GM21526 (cell line): Measurements from ENCODE around the gene TBC1D22A.
"Not testable (repeated sequence)": the region's sequence is repeated elsewhere in the genome, so short reads cannot be mapped to it uniquely, and the experiment has no call there.

Source experiments
- ATAC-seq: cut with Tn5 transposase; IDR thresholded peaks from one replicate; pipeline ENCODE4 v1.9.1; 2021; ENCODE audit warnings: moderate library complexity; ENCODE audit not compliant: unreplicated experiment, low FRiP score

The TBC1D22A gene

DNA sequence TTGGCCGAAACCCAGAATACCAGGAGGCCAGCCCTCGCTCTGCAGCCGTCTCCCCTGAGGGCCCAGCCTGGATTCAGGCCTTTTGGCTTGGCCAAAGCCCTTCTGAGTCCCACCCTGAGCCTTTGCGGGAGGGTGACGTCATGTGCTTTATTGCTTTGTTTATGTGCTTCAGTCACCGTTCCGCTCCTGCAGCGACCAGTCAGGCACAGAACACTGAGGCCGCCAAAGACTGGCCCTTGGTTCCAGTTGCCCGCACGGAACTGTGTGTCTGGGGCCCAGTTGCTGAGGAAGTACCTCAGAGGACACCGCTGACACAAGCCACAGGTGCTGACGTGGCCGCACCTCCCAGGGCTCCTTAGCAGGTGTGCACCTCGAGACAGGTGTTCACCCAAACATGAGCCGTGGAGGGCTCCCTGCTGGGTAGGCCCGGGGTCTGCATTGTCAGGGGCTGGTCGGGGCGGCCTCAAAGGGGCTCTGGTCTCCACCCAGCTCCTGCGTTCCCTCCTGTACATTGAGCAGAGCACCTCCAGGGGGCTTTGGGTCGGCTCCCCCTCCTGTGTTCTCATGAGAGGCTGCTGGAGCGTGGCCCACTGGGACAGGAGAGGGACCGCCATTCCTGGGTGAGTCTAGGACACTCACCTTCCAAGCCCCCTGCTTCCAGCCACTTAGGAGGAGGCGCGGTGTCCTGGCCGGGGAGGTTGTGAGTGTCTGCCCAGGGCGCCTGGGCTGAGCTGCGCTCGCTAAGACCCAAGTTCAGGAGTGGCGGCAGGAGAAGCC is 376.8 kb downstream of the TBC1D22A start:
- no peak for ATAC-seq

GRCh38 chr22:47139790-47140119 is 377.3 kb downstream of the TBC1D22A start:
- no peak for ATAC-seq

DNA sequence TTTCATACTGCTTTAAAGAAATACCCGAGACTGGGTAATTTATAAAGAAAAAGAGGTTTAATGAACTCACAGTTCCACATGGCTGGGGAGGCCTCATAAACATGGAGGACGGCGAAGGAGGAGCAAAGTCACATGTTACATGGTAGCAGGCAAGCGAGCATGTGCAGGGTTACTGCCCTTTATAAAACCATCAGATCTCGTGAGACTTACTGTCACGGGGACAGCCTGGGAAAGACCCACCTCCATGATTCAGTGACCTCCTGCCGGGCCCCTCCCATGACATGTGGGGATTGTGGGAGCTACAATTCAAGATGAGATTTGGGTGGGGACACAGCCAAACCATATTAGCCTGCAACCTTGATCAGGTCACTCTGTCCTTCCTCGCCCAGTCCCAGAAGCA is 378.5 kb downstream of the TBC1D22A start:
- ATAC-seq: not testable (repeated sequence)

DNA sequence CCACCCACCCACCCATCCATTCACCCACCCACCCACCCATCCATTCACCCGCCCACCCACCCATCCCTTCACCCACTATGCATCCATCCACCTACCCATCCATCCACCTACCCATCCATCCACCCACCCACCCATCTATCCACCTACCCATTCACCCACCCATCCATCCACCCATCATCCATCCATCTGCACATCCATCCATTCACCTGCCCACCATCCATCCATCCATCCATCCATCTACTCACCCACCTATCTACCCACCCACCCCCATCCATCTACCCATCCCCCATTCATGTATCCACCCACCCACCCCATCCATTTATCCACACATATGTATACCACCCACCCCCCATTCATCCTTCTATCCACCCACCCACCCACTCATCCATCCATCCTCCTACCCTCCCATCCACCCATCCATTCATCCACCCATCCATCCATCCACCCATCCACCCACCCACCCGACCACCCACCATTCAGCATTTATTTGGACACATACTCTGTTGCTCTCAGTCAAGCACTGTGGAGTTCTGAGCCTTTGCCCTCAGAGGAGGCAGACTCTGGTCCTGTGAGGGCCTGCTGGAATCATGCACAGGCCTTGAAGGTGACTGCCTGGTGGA is 380.1 kb downstream of the TBC1D22A start:
- no peak for ATAC-seq

GRCh38 chr22:47143249-47143938 is 380.9 kb downstream of the TBC1D22A start:
- ATAC-seq: no peak

DNA sequence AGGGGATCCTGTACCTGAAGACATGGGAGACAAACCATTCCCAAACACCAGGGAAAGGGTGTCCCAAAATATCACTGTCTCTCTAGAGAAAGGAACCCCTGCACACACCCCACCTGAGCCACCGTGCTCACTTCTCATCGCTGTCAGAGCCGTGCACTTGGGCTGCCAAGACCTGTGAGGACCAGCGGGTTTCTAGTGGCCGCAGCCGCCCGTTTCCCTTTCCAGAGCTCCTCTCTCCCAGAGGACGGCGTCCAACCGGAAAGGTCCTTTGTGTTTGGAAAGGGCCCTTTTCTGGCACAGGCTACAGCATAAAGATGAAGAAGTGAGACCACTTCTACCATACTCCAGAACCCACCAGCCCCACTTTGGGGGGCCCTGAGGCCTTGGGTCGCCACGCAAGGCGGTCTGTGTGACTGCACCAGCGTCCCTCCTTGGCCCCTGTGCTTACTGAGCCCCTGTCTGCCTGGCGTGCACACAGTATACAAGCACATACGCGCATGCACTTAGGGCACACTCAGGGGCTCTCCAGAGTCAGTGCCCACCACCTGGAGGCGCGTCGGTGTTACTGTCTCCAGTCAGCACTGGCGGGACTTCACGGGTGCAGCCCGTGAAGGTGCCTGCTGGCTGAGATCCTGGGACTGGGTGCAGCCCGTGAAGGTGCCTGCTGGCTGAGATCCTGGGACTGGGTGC is 381.8 kb downstream of the TBC1D22A start:
- ATAC-seq: no peak

DNA sequence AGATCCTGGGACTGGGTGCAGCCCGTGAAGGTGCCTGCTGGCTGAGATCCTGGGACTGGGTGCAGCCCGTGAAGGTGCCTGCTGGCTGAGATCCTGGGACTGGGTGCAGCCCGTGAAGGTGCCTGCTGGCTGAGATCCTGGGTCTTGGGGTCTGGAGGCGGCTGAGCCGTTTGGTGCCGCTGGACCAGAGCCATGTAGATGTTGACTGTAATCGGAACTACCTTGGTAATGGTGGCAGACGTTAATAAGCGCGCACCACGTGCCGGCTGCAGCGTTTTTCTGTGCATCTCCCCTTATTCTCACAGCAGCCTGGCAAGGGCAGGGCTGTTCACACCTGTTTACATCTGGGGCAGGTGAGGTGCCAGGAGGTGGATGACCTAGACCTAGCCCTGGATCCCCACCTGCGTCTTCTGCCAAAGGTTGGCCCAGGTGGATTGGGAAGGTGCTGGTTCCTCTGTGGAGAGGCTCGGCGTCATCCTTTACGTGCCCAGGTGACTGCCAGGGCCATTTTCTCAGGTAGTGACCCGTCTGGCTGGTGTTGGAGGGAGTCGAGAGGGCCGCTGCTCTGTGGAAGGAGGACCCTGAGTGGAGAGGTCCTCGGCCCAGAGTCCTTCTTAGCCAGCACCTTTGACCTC is 382.5 kb downstream of the TBC1D22A start:
- ATAC-seq: no peak

DNA sequence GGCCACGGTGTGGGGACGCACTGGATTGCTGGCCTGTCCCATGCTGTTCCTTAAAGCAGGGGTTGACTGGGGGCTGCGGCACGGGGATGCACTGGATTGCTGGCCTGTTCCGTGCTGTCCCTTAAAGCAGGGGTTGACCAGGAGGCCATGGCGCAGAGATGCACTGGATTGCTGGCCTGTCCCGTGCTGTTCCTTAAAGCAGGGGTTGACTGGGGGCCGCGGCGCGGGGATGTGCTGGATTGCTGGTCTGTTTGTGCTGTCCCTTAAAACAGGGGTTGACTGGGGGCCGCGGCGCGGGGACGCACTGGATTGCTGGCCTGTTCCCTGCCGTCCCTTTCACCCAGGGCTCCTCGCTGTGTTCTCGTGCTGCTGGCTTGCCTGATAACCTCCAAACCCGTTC is 383.4 kb downstream of the TBC1D22A start:
- no peak for ATAC-seq

GRCh38 chr22:47146391-47146790 is 383.9 kb downstream of the TBC1D22A start:
- ATAC-seq: no peak

DNA sequence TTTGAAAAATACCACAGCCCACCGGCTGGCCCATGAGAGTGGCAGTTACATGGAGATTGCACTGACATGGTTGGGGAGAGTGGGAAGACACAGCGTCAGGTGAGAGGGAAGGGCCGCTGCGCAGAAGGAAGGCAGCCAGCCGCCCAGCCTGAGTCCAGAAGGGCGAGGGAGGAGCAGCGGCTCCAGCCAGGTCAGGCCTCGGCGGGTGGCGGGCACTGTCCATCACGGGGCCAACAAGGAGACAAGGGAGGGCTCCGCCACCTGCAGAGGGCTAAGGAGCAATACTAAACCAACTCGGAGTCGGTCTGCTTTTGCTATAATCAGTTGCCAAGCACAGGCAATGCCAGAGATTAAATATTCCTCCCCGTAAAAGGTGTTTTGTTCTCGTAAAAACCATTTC is 384.5 kb downstream of the TBC1D22A start:
- ATAC-seq: no peak

DNA sequence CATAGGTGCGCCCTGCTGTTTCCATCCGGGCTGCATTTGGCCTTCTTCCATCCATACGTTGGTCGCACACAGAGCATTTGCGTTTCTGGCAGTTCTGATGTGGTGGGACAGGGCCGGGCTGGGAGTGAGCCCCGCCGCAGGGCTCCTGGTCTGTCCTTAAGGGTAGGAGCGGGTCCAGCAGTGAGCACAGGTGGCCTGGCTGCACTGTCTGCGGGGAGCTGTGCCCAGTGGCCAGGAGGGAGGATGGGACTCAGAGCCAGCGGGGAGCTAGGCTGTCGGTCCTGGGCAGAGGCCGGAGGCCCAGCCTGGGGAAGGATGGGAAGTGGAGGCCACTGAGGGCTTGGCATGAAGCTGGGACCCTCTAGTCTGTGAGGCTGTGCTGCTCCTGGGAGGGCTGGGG is 385.1 kb downstream of the TBC1D22A start:
- ATAC-seq: no peak

DNA sequence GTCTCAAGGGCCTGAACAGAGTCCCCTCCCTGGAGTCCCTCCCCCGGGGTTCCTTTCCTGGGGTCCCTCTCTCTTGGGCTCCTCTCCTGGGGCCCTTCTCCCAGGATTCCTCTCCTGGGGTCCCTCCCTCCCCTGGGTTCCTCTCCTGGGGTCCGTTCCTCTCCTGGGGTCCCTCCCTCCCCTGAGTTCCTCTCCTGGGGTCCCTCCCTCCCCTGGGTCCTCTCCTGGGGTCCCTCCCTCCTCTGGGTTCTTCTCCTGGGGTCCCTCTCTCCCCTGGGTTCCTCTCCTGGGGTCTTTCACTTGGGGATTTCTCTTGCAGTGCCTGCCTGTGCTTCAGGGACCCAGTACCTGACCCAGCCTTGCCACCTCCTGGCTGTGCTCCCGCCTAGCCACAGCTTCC is 386.1 kb downstream of the TBC1D22A start:
- no peak for ATAC-seq

DNA sequence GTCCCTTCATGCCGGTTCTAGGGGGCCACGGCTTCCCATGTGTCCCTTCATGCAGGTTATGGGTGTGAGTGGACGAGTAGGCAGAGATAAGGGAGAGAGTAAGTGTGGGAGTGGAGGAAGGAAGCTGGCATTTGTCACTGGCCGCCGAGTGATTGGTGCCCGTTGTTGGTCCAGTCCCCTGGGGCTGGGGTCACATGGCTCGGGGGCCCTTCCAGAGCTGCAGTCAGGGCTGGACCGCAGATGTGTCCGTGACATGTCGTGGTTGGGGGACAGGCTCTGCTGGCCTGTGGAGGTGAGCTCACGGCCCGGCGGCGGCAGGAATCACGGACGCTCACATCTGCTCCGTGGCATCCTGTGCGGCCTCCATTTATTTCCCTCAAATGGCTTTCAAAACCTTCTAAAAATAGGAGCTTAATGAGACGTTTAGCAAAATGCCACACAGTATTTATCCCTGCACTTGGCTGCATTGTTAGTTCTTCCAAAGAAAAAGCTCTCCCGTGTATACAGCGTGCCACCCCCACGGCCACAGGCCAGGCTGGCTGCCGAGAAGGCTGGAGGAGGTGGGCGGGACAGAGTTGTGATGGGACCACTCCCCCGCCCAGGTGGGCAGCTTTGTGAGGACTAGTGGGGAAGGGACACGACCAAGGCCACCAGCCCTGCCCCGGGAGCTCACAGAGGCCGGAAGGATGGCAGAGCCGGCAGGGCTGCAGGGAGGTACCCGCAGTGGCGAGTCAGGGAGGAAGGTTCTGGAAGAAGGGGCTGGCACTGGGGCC is 386.7 kb downstream of the TBC1D22A start:
- no peak for ATAC-seq

- no peak for ATAC-seq
These were observed 387.5 kb downstream of the TBC1D22A start for GRCh38 chr22:47149976-47150375.

DNA sequence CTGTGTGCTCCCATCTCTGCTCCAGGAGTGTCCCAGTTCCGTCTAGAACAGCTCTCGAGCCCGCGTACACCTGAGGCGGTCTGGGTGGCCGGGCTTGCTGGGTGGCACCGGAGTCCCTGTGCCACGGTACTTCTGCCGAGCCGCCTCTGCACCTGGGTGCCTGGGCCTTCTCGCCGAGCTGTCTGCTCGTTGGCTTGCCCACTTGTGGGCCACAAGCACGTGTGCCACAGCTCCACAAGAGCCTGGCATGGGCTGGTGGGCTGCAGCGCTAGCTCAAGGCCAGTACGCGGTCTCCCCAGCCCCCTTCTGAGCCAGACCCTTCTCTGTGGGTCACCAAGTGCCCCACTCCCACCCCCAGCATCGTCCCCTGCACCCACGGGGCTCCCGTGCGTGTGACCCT is 388.0 kb downstream of the TBC1D22A start:
- ATAC-seq: no peak

DNA sequence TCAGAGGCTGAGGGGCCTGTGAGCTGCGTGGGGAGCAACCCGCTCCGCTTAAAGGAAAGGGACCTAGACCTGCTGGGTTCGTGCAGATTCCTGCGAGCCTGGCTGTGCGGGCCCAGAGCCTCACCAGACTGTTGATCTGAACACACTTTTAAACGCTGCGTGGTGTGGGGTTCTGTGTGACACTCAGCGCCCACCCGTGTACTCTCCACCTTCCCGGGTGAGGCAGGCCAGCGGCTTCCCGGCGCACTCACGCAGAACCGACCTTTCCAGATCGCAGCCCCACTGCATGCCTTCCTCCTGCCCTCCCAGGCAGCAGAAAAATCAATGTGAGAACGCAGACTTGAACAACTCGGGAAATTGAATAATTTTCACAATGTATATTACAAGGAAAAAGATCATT is 388.6 kb downstream of the TBC1D22A start:
- ATAC-seq: no peak

GRCh38 chr22:47151490-47151889 is 389.0 kb downstream of the TBC1D22A start:
- no peak for ATAC-seq

DNA sequence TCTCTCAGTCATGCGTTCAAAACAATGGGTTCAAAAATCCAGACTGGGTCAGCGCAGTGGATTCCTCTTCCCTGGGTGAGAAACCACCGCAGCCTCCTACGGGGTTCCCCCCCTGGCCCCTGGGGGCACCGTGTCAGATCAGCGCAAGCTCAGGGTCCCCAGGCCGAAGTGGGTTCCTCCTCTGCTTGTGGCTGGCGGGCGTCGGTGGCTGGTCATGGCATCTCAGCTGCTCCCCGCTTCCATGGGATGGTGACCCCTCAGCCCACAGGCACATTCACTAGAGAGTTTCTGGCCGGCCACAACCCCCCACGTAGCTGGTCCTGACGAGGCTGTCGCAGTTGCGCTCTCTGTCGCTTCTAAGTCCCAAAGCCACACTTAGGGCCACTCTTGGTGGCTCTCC is 389.8 kb downstream of the TBC1D22A start:
- no peak for ATAC-seq

- no peak for ATAC-seq
These were observed 390.5 kb downstream of the TBC1D22A start for GRCh38 chr22:47152938-47153337.
